GM21786 (cell line): Measurements from ENCODE around the gene HOXA1.

ENCODE experiments used
- ATAC-seq: cut with Tn5 transposase; IDR thresholded peaks from one replicate; pipeline ENCODE4 v1.9.1; 2021; ENCODE audit not compliant: unreplicated experiment

Gene HOXA1

GRCh38 chr7:27132214-27132613 is 36.4 kb upstream of the HOXA1 start:
- no peak for ATAC-seq

- ATAC-seq, result no peak
Measured at GRCh38 chr7:27131390-27131819, 35.6 kb upstream of the HOXA1 start.

- no peak for ATAC-seq
Measured at GRCh38 chr7:27130540-27131389, 35.0 kb upstream of the HOXA1 start, which contains the start of gene HOXA4. Gene HOXA4, minus strand, starts transcription at chr7:27130757. Its CDS starts 24 bp downstream, at chr7:27130733.

GRCh38 chr7:27129729-27130539 is 34.1 kb upstream of the HOXA1 start:
- ATAC-seq, result no peak

GRCh38 chr7:27128776-27129728 is 33.3 kb upstream of the HOXA1 start:
- ATAC-seq, result no peak

GRCh38 chr7:27128034-27128433 is 32.2 kb upstream of the HOXA1 start:
- ATAC-seq, result no peak

GRCh38 chr7:27126596-27127327 is 31.0 kb upstream of the HOXA1 start:
- ATAC-seq, result no peak

GRCh38 chr7:27125986-27126394 is 30.2 kb upstream of the HOXA1 start:
- no peak for ATAC-seq

GRCh38 chr7:27124902-27125689 is 29.3 kb upstream of the HOXA1 start:
- ATAC-seq, result no peak

- ATAC-seq, result no peak
Measured at GRCh38 chr7:27124096-27124901, 28.5 kb upstream of the HOXA1 start.

- no peak for ATAC-seq
Measured at GRCh38 chr7:27123477-27124053, 27.8 kb upstream of the HOXA1 start.

GRCh38 chr7:27123007-27123476 is 27.2 kb upstream of the HOXA1 start:
- ATAC-seq, result no peak

- ATAC-seq, result no peak
Measured at GRCh38 chr7:27122077-27122910, 26.5 kb upstream of the HOXA1 start.

GRCh38 chr7:27121684-27122076 is 25.9 kb upstream of the HOXA1 start:
- no peak for ATAC-seq

- no peak for ATAC-seq
Measured at GRCh38 chr7:27119412-27119911, 23.7 kb upstream of the HOXA1 start.

GRCh38 chr7:27118580-27118979 is 22.8 kb upstream of the HOXA1 start:
- ATAC-seq, result no peak

- no peak for ATAC-seq
Measured at GRCh38 chr7:27117887-27118491, 22.2 kb upstream of the HOXA1 start.
